ENCODE data around the gene KCNK15.
A peak's percentile ranks its signal among the peaks of the same experiment; 100 is the strongest.
"Not testable (repeated sequence)": the region's sequence is repeated elsewhere in the genome, so short reads cannot be mapped to it uniquely, and the experiment has no call there.

The KCNK15 gene

DNA sequence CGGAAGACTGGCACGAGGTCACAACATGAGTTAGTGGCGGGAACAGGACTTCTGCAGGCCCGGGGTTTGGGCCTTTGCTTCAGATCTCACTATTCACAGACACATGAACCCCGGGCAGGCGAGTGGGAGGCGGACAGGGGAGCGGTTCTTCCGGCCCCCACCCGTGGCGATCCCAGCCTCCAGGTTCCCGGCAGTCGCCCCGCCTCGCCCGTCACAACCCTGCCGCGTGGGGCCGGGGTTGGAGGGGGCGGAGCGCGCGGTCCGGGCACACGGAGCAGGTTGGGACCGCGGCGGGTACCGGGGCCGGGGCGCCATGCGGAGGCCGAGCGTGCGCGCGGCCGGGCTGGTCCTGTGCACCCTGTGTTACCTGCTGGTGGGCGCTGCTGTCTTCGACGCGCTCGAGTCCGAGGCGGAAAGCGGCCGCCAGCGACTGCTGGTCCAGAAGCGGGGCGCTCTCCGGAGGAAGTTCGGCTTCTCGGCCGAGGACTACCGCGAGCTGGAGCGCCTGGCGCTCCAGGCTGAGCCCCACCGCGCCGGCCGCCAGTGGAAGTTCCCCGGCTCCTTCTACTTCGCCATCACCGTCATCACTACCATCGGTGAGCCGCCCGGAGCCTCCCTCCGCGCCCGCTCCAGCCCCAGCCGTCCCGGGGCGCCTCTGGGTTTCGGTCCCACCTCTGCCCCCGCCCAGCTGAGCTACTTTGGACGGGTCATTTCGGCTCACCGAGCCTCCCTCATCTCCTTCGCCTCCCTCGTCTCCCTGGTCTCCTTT, at the start of gene KCNK15:
TSS of gene KCNK15 (plus strand) at position 268 of the 769 bp plus-strand sequence. CDS start at position 314, 46 bp downstream.
- DNase-seq (ENCODE audit: low read depth in 2 of 2) = peak in 1 of 2 donors; percentile 30

DNA sequence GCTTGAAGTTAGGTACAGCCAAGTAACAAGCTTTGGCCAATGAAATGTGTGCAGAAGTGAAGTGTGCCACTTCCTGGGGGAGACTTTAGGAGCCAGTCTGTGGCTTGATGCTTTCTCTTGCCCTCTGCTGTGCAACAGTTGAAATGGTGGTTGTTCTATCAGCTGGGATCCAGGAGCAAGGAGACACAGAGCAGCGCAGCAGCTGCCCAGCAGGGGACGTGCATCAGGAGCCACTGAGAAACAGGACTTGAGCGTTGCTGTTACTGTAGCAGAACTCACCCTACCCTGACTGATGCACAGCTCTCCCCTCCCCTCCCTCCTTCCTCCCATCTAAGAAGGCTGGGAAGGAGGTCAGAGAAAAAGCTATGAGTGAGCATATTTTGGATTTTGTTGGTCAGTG, 49.4 kb upstream of the KCNK15 start:
- no peak for DNase-seq (ENCODE audit: low read depth in 2 of 2)

DNA sequence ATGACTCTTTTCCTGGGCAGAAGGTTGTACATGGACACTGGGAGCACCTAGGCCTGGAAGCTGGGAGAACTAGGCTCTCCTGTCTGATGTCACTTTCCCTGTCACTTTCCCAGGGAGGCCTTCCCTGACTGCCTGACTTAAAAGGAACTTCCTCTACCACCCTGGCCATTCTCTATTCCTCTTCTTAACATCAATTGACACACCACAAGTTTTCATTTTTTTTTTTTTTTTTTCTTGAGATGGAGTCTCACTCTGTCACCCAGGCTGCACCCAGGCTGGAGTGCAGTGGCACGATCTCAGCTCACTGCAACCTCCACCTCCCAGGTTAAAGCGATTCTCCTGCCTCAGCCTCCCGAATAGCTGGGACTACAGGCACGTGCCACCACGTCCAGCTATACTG, 48.6 kb upstream of the KCNK15 start:
- not testable (repeated sequence) for DNase-seq (ENCODE audit: low read depth in 2 of 2)

DNA sequence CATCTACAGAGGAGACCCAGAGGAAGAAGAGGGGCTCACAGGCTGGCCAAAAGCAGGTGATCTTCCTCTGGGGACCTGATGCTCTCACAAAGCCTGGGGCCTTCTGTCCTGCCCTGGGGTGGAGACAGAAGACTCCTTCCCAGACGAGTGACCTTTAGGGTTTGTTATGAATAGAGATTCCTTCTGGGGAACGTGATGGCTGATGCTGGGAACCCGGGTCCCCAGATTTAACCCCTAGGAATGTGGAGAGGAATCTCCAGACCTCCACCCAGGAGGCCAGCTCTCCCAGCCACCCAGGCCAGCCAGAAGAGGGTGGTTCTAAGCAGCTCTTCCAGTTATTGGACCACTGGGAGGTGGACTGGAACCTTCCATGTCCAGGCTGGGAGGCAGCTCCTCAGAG, 47.3 kb upstream of the KCNK15 start:
- no peak for DNase-seq (ENCODE audit: low read depth in 2 of 2)

DNA sequence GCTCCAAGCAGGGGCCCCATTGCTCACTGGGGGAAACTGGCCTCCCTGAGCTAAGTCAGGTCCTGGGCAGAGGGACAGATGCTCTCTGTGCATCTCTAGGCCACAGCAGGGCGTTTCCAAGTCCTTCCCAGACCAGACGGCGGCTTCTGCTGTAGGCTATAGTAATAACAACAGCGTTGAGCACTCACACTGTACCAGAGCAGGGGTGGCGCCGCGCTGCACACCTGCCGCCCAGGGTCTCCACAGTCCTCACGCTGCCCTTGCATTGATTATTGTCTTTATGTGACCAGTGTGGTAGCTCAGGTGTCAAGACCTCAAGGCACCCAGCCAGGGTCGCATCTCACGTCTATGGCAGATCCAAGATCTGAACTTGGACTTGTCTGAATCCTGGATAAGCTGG, 45.4 kb upstream of the KCNK15 start:
- DNase-seq (ENCODE audit: low read depth in 2 of 2) = no peak

DNA sequence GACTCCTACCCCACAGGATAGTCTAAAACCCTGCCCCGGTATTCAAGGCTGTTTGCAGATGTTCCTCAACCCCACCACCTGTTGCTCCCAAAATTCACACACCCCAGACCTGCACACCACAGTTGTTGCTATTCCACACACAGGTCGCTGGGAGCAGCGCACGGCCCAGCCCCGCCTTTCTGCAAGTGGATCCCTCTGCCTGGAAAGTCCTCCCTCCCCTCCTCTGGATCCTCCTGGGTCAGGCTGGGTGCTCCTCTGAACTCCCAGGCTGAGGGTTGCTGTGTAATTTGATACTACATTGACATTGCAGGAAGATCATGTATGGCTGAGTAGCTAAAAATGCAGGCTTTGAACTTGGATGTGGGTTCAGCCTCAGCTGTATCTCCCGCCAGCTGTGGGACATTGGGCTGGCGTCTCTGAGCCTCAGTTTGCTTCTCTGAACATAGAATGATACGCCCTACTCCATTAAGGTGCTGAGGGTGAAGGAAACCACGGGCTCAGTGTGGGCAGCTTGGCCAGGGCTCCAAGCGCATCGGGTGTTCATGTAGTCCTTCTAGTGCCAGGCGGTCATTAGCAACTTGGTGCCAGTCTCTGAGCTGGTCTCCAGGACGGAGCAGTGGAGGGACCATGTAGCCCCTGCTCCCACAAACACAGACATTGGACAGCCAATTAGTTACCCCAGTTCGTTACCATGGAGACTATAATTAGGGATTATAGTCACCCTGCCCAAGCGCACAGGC, 44.4 kb upstream of the KCNK15 start:
- no peak for DNase-seq (ENCODE audit: low read depth in 2 of 2)

DNA sequence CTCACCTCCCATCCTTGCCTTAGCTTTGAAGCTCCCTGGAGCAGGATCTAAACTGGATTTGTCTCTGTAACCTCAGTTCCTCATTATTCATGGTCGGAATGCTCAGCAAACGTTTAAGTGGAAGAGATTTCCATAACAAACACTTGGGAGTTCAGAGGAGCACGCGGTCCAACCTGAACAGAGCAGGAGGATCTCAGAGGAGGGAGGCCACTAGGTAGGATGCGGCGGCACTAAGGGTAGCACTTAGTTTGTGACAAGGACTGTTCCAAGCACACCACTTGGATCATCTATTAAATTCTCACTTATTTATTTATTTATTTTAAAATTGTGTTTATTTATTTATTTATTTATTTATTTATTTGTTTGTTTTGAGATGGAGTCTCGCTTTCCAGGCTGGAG, 43.8 kb upstream of the KCNK15 start:
- no peak for DNase-seq (ENCODE audit: low read depth in 2 of 2)

DNA sequence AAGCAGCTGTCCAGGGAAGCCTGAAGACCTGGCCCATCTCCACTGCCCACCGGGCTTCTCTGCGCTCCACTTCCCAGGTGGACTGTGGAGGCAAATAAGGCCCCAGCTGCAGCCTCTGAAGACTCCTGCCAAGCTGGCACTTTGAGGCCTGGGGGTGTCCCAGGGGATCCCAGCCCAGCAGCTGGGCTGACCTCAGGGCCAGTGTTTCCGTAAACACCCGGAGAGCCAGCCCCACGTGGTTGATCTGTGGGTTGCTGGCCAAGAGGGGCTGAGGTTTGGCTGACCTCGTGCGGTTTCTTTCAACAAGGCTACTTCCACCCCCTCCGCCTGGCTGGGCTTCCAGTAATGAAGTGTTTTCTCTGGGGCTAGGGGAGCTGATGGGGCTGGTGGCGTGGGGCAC, 42.9 kb upstream of the KCNK15 start:
- DNase-seq (ENCODE audit: low read depth in 2 of 2) = no peak

DNA sequence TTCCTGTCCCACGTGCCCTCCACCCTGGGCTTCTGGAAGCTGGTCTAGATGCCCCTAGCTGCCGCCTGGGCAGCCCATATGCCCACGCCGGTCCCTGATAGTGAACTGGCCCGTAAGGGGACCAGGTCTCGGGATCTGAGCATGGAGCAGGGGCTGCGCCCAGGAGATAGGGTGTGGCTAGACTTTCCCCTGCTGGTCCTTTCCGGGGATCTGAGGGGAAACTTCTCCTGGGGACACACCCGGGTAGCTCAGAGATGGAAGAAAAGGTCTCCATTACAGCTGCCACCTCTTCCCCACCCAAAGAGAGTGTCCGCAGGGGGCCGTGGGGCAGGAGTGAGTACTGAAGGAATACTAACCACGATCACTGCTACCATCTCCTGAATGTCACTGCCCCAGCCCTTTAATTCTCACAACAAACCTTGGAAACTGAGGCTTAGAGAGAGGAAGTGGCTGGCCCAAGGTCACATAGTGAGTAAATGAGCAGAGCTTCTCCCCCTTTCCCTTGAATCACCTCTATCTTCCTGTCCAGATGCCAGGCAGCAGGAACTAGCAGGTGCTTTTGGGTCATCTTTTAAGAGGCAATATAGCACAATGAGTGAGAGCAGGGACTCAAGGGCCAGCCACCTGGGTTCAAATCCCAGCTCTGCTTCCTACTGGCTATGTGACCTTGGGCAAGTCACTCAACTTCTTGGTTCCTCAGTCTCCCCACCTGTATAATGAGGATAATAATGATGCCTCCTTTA, 42.3 kb upstream of the KCNK15 start:
- DNase-seq (ENCODE audit: low read depth in 2 of 2) = no peak

DNA sequence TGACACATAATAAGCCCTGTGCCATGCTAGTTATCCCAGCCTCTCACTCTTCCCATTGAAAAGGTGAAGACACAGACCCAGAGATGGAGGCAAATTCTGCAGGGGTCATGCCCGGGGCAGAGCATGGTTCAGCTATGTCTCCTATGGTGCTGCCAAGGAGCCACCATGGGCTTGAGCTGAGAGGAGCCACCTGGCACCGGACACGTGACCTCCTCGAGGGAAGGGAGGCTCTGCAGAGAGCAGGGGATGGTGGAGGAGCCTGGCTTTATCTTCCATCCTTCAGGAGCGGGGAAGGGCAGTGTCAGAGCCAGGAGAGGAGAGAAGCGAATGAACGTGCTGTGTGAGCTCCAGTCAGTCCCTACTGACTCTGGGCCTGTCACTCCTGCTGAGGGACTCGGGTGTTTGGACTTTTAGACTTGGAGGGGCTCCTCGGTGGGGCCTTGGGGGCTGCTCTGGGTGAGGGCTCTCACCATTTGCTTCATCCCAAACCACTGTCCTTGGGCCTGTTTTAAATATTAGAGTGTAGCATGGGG, 41.6 kb upstream of the KCNK15 start:
- no peak for DNase-seq (ENCODE audit: low read depth in 2 of 2)

DNA sequence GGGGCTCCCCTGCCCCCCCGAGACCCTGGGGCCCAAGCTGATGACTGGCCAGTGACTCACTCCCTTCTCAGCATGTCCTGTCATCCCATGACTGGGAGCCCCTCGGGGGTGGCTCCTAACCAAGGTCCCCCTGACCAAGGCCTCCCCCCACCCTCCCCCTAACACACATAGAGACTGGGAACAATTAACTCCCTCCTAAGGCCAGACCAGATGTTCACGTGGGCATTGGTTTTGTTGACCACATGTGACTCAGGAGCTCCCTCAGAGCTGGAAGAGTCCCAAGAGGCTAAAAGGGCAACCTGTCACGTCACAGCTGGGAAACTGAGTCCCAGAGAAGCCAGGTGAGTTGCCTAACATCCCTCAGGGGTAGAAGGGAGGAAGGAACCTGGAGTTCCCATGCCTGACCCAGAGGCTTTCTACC, 41.1 kb upstream of the KCNK15 start:
- no peak for DNase-seq (ENCODE audit: low read depth in 2 of 2)

DNA sequence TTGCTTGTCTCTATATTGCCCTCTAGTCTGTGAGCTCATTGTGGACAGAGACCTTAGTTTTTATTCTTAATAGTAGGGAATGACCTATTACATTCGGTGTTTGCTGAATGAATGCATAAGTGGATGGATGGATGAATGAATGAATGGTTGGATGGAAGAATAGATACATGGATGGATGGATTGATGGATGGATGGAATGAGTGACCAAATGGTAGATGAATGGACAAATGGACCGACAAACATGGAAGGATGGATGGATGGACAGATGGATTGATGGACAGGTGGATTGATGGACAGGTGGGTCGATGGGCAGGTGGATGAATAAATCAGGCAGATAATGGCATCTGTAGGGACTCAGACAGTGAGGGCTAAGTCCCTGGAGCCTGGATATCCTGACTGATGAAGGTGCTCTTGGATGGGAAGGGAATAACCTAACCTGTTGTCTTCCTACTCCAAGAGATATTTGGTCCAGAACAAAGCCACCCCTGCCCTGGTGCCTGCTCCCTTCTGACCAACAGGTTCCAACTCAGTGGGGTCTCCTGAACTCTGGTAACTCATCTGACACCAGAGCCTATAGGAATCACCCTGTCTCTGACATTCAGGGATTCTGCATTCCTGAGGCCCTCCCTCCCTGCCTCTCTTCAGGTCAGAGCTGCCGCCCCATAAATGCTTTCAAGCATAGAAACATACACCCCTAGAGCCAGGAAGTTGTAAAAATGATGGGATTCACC, 40.1 kb upstream of the KCNK15 start:
- no peak for DNase-seq (ENCODE audit: low read depth in 2 of 2)

DNA sequence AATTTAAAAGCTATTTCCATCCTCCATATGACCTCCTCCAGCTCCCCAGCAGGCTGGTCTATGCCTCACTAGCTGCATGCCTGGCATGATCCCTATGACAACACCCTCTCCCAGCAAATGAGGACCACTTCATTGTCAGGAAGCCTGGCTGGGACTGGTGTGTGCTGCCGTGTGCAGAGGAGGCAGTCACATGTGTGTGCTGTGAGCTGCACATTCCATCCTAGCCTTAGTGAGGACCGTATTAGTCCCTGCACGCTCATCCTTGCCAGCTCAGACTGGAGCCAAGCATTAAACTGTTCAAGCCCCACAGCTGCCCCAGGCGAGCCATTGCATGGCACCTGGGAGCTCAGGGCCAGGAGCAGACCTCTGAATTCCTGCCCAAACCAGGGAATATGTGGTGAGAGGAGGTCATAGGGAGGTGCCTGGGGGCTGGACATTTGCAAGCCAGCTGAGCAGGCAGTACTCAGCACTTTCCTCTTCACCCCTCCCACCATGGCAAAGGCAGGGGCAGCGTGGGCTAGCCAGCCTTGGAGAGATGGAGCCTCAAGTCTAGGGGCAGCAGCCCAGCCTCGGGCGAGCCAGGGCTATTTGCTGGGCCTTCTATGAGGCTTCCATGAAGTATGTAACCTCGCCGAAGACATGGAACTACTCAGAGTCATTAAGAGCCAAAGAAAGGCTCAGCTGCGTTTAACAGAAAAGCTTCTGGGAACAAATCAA, 39.2 kb upstream of the KCNK15 start:
- DNase-seq (ENCODE audit: low read depth in 2 of 2) = no peak

DNA sequence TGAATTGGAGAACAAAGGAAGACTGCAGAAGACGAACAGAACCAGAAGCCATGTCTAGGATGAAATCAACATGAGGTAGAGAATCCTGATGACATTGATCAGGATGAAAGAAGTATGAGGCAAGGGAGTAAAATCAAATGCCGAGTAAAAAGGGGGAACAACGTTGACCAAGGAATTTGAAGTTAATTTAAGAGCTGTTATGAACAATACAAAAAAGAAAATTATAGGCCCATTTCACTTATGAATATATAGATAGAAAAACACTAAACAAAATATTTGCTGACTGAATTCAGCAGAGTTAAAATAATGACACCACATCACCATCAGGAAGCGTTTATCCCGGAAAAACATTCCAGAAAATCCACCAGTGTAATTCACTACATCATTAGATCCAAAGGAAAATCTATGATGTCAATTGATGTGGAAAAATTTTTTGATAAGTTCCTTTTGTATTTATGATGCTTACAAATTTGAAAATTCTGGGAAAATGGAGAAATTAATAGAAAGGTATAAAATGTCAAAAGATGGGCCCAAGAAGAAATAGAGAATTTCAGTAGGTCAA, 38.6 kb upstream of the KCNK15 start:
- no peak for DNase-seq (ENCODE audit: low read depth in 2 of 2)

DNA sequence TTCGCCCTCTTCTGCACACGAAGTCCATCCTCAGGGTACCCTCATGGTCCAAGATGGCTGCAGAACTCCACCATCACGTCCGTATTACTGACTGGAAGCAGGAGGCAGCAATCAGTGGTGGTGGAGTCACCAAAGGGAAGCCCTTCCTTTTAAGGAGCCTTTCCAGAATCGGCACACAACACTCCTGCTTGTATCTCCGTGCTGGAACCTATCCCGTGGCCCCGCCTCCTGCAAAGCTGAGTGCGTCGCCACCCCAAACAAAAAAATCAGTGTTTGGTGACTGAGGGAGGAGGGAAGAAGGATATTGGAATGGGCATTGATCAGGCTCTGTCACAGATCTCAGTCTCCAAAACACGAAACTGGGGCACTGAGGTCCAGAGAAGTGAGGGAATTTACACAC, 36.3 kb upstream of the KCNK15 start:
- DNase-seq (ENCODE audit: low read depth in 2 of 2) = no peak

DNA sequence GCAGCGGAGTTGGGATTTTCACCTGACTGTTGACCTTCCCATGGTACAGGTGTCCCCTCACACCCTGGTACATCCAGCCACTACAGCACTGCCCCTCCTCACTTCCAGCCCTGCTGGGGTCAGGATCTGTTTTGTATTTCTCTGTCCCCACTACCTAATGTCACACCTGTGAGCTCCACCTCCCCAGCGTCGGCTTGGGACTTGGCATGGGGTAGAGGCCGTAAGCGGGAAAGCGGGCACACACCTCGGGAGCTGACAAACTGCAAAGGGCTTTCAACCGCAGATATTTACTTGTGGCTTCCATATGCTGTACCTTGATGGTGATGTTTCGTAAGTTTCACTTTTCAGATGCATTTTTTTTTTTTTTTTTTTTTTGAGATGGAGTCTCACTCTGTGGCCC, 35.9 kb upstream of the KCNK15 start:
- no peak for DNase-seq (ENCODE audit: low read depth in 2 of 2)

DNA sequence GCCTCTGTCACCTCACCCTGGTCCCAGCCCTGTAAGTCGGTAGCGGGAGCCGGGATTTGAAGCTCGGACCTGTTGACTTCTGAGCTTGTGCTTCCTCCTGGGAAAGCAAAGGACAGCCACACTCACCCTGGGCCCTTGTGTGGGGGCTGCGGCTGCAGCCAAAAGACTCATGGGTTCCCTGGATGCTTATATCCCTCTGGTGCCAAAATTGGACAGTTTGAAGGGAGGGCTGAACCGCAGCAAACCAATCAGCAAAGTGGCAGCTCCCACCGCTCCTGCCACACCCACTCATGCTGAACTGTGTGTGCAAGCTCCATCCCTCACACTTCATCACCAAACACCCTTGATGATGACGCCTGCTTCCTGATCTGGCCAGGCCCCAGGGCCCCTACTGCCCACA, 34.4 kb upstream of the KCNK15 start:
- DNase-seq (ENCODE audit: low read depth in 2 of 2) = no peak

DNA sequence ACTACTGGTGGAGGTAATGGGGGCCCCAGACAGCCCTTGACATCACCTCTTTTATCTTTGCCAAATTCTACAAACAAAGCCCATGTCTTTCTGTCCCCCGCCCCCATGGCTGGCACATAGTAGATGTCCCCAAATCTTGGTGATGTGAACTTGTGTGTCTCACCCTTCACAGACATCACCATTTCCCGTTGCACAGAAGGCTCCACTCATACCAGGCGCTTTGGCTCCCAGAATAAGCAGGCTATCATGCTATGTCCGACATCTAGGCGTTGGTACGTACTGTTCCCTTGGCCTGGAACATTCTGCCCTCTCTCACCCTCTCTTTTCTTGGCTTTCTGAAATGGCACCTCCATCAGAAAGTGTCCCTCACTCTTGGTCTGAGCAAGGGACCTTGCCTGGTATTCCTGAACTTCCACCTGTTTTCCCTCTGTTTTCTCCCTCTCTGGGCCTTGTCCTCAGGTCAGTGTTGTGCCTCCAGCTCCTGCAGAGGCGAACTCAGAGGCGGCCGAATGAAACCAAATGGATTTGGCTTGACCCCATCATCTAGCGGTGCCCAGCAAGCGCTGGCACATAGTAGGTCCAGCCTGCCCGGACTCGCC, 31.5 kb upstream of the KCNK15 start:
- no peak for DNase-seq (ENCODE audit: low read depth in 2 of 2)

DNA sequence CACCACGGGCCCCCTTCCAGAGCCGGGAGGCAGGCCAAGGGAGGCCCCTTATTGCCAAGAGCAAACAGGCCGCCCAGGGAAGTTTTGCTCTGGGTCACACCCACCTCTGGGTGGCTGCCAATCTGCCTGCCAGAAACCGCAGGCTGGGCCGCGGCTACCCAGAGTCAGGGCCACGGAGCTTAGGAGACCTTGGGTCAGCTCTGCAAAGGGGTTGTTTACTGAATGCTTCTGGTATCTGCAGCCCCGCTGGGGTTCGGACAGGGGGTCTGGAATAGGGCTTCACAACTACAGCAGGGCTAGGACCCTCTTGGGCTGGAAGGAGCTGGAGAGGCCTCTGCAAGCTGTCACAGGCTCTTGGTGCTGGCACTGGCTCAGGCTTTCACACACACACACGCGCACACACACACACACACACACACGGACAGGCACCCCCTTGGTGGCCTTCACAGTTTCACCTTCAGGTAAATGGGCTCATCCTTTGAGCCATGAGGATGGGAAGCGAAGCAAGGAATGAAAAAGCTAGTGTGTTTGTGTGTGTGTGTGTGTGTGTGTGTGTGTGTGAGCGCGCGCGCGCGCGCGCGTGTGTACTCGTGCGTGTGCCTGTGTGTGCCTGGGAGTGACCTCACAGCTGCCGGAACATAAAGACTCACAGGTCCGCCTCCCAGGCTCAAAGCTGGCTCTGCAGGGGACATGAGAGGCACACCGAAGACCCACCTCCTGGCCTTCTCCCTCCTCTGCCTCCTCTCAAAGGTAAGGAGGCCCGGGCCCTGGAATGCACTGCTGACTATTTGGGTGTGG, 30.8 kb upstream of the KCNK15 start, which contains the start of gene CCN5:
TSS of gene CCN5 (plus strand) at position 669 of the 798 bp plus-strand sequence. CDS start at position 691, 22 bp downstream.
- DNase-seq (ENCODE audit: low read depth in 2 of 2) = no peak
